SH-SY5Y (cell line): ENCODE results near the gene PPM1E.

Experiments
- GATA2 ChIP-seq: IDR thresholded peaks from 2 replicates; pipeline ENCODE4 v1.6.1; 2011; ENCODE audit warnings: mild to moderate bottlenecking, low read depth, low read length
- GATA3 ChIP-seq: IDR thresholded peaks from 2 replicates; pipeline ENCODE4 v1.6.1; 2011; ENCODE audit warnings: low read depth, mild to moderate bottlenecking, low read length, moderate library complexity

- TF ChIP-seq GATA2: no peak
- no peak for TF ChIP-seq GATA3
Measured at GRCh38 chr17:58976541-58976940, 220.9 kb downstream of the PPM1E start.
